Measurements from ENCODE around the gene IL12RB1. TPM values are rescaled to one million over a fixed set of nuclear protein-coding genes. Genes with fewer than 3 reads are reported as not detected.
"Not testable (repeated sequence)": the region's sequence is repeated elsewhere in the genome, so short reads cannot be mapped to it uniquely, and the experiment has no call there.

Gene IL12RB1
- polyA plus RNA-seq, 1 donor (not counting 4 experiments of a cell fraction or from before 2014, with no cell fraction given), result 0.09 TPM

GRCh38 chr19:18107235-18107634 is 20.5 kb upstream of the IL12RB1 start:
- Histone ChIP-seq H3K79me2 (ENCODE audit: control insufficient read depth, insufficient read depth, low read length) (no peaks in the 10 kb centered on the region), H2AFZ (ENCODE audit: control insufficient read depth, low read length) (no peak overlapping the region), H3K27me3 (ENCODE audit: control insufficient read depth, extremely low read depth, insufficient read depth, low read length) (peaks cover 10% of the 10 kb centered on the region), H3K4me2 (ENCODE audit: control insufficient read depth, extremely low read depth, insufficient read depth, low read depth, low read length) (no peak overlapping the region), H3K9me1 (ENCODE audit: control insufficient read depth, extremely low read depth, insufficient read depth, low read length) (no peaks in the 10 kb centered on the region), H3K4me3 (ENCODE audit: control insufficient read depth in 2 of 3, extremely low read depth in 1 of 3, insufficient read depth in 2 of 3, low read depth in 1 of 3, low read length in 3 of 3) (no peak overlapping the region), H4K20me1 (ENCODE audit: control insufficient read depth, extremely low read depth, insufficient read depth, low read length) (no peaks in the 10 kb centered on the region), H3K9ac (ENCODE audit: control insufficient read depth, extremely low read depth, insufficient read depth, low read length) (no peak overlapping the region), H3K27ac (ENCODE audit: control insufficient read depth, insufficient read depth, low read length) (no peak overlapping the region), H3K36me3 (ENCODE audit: control insufficient read depth in 2 of 2, extremely low read depth in 1 of 2, insufficient read depth in 2 of 2, low read length in 2 of 2) (no peaks in the 10 kb centered on the region), H3K9me3 (ENCODE audit: control insufficient read depth, low read depth, low read length) (no peaks in the 10 kb centered on the region), H3K4me1 (ENCODE audit: control insufficient read depth, extremely low read depth, insufficient read depth, low read length) (peaks cover 12% of the 10 kb centered on the region)
- dilution Hi-C loops (cut with MboI; ENCODE audit: extremely low pct_ligation_motif_present, low sequenced_read_pairs), result no loop called here
- FAIRE-seq (no peak), DNase-seq (ENCODE audit: low read depth, low spot score) (no peak)
- TF ChIP-seq CTCF (optimal IDR thresholded peaks at IDR 0.05 in 1 of 3, IDR thresholded peaks at IDR 0.05 in 1 of 3, conservative IDR thresholded peaks at IDR 0.05 in 1 of 3; ENCODE audit: extremely low read depth in 1 of 3, insufficient read depth in 2 of 3, low read length in 3 of 3) (no peak), EZH2 (IDR thresholded peaks at IDR 0.05; ENCODE audit: low read length) (no peak)

DNA sequence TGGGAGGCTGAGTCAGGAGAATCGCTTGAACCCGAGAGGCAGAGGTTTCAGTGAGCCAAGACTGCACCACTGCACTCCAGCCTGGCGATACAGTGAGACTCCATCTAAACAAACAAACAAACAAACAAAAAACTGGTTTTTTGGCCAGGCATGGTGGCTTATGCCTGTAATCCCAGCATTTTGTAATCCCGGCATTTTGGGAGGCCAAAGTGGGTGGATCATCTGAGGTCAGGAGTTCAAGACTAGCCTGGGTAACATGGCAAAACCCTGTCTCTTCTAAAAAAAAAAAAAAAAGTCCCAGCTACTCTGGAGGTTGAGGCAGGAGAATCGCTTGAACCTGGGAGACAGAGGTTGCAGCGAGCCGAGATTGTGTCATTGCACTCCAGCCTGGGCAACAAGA is 18.5 kb upstream of the IL12RB1 start:
- H2AFZ ChIP-seq (ENCODE audit: control insufficient read depth, low read length); H3K4me3 ChIP-seq (ENCODE audit: control insufficient read depth in 2 of 3, extremely low read depth in 1 of 3, insufficient read depth in 2 of 3, low read depth in 1 of 3, low read length in 3 of 3); H3K27ac ChIP-seq (ENCODE audit: control insufficient read depth, insufficient read depth, low read length); H3K36me3 ChIP-seq (ENCODE audit: control insufficient read depth in 2 of 2, extremely low read depth in 1 of 2, insufficient read depth in 2 of 2, low read length in 2 of 2); H3K4me2 ChIP-seq (ENCODE audit: control insufficient read depth, extremely low read depth, insufficient read depth, low read depth, low read length); H3K79me2 ChIP-seq (ENCODE audit: control insufficient read depth, insufficient read depth, low read length); H3K27me3 ChIP-seq (ENCODE audit: control insufficient read depth, extremely low read depth, insufficient read depth, low read length); DNase-seq (ENCODE audit: low read depth, low spot score); H4K20me1 ChIP-seq (ENCODE audit: control insufficient read depth, extremely low read depth, insufficient read depth, low read length); dilution Hi-C loops (cut with MboI; ENCODE audit: extremely low pct_ligation_motif_present, low sequenced_read_pairs); FAIRE-seq; H3K9me1 ChIP-seq (ENCODE audit: control insufficient read depth, extremely low read depth, insufficient read depth, low read length); H3K9ac ChIP-seq (ENCODE audit: control insufficient read depth, extremely low read depth, insufficient read depth, low read length); H3K4me1 ChIP-seq (ENCODE audit: control insufficient read depth, extremely low read depth, insufficient read depth, low read length); H3K9me3 ChIP-seq (ENCODE audit: control insufficient read depth, low read depth, low read length): not testable (repeated sequence)

- TF ChIP-seq EZH2 (IDR thresholded peaks at IDR 0.05; ENCODE audit: low read length), result no peak
- no peak for TF ChIP-seq CTCF (optimal IDR thresholded peaks at IDR 0.05 in 1 of 3, IDR thresholded peaks at IDR 0.05 in 1 of 3, conservative IDR thresholded peaks at IDR 0.05 in 1 of 3; ENCODE audit: extremely low read depth in 1 of 3, insufficient read depth in 2 of 3, low read length in 3 of 3)
- Histone ChIP-seq H3K9me1 (ENCODE audit: control insufficient read depth, extremely low read depth, insufficient read depth, low read length) (no peaks in the 10 kb centered on the region), H3K4me1 (ENCODE audit: control insufficient read depth, extremely low read depth, insufficient read depth, low read length) (peaks cover 3% of the 10 kb centered on the region), H3K4me3 (ENCODE audit: control insufficient read depth in 2 of 3, extremely low read depth in 1 of 3, insufficient read depth in 2 of 3, low read depth in 1 of 3, low read length in 3 of 3) (peak overlapping the region; percentile 32 to 53 (median 47)), H3K27ac (ENCODE audit: control insufficient read depth, insufficient read depth, low read length) (no peak overlapping the region), H3K4me2 (ENCODE audit: control insufficient read depth, extremely low read depth, insufficient read depth, low read depth, low read length) (peak overlapping the region; percentile 81), H2AFZ (ENCODE audit: control insufficient read depth, low read length) (peak overlapping the region; percentile 89), H3K79me2 (ENCODE audit: control insufficient read depth, insufficient read depth, low read length) (no peaks in the 10 kb centered on the region), H3K9me3 (ENCODE audit: control insufficient read depth, low read depth, low read length) (no peaks in the 10 kb centered on the region), H3K9ac (ENCODE audit: control insufficient read depth, extremely low read depth, insufficient read depth, low read length) (no peak overlapping the region), H3K27me3 (ENCODE audit: control insufficient read depth, extremely low read depth, insufficient read depth, low read length) (peaks cover 4% of the 10 kb centered on the region), H3K36me3 (ENCODE audit: control insufficient read depth in 2 of 2, extremely low read depth in 1 of 2, insufficient read depth in 2 of 2, low read length in 2 of 2) (no peaks in the 10 kb centered on the region), H4K20me1 (ENCODE audit: control insufficient read depth, extremely low read depth, insufficient read depth, low read length) (no peaks in the 10 kb centered on the region)
- DNase-seq (ENCODE audit: low read depth, low spot score) (no peak), FAIRE-seq (no peak)
- dilution Hi-C loops (cut with MboI; ENCODE audit: extremely low pct_ligation_motif_present, low sequenced_read_pairs), result no loop called here
Measured at GRCh38 chr19:18104793-18105131, 18.0 kb upstream of the IL12RB1 start.

All from keratinocyte (primary cell).